ENCODE measurements around the gene UNC50.

DNA sequence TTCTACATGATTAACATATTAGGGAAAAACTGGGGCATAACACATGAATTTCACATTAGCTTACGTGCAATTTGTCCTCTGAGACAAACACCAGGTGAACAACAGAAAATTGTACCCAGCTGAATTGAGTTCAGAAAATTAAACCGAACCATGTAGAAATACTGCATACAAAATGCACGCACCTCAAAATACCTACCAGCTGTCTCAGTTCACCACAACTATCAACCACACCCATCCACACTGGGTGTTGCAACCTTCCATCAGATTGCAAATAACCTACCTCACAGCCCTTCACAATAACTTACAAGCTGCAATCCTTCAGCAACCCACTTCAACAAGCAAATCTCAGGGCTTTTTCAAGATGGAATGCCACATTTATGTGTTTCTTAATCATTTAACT is 55.9 kb downstream of the UNC50 start:
- TF ChIP-seq TAF1 (IDR thresholded peaks at IDR 0.05; ENCODE audit: borderline replicate concordance, insufficient read depth, low read length) (no peak), SIN3A (IDR thresholded peaks at IDR 0.05; ENCODE audit: borderline replicate concordance, insufficient read depth, low read length) (no peak), POLR2AphosphoS5 (IDR thresholded peaks at IDR 0.05; ENCODE audit: low read depth, low read length) (no peak), FOXP2 (optimal IDR thresholded peaks at IDR 0.05; ENCODE audit: borderline replicate concordance, extremely low read depth, extremely low read length, insufficient read depth) (no peak)
- TF ChIP-seq, protein P1, sequence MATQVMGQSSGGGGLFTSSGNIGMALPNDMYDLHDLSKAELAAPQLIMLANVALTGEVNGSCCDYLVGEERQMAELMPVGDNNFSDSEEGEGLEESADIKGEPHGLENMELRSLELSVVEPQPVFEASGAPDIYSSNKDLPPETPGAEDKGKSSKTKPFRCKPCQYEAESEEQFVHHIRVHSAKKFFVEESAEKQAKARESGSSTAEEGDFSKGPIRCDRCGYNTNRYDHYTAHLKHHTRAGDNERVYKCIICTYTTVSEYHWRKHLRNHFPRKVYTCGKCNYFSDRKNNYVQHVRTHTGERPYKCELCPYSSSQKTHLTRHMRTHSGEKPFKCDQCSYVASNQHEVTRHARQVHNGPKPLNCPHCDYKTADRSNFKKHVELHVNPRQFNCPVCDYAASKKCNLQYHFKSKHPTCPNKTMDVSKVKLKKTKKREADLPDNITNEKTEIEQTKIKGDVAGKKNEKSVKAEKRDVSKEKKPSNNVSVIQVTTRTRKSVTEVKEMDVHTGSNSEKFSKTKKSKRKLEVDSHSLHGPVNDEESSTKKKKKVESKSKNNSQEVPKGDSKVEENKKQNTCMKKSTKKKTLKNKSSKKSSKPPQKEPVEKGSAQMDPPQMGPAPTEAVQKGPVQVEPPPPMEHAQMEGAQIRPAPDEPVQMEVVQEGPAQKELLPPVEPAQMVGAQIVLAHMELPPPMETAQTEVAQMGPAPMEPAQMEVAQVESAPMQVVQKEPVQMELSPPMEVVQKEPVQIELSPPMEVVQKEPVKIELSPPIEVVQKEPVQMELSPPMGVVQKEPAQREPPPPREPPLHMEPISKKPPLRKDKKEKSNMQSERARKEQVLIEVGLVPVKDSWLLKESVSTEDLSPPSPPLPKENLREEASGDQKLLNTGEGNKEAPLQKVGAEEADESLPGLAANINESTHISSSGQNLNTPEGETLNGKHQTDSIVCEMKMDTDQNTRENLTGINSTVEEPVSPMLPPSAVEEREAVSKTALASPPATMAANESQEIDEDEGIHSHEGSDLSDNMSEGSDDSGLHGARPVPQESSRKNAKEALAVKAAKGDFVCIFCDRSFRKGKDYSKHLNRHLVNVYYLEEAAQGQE (IDR thresholded peaks at IDR 0.05; ENCODE audit: insufficient read depth in 1 of 2, low read depth in 2 of 2, low read length in 2 of 2) = no peak
